ENCODE measurements around the gene SLC10A7. TPM values are rescaled to one million over a fixed set of nuclear protein-coding genes. Genes with fewer than 3 reads are reported as not detected.

Gene SLC10A7
- total and polyA plus RNA-seq, 2 experiments from 2014 or later = 0.81 to 4.3 TPM

- H3K4me2 ChIP-seq = no peak overlapping the region
- Mint-ChIP-seq H3K27ac (no peak overlapping the region), H3K36me3 (ENCODE audit: low read depth) (no peaks in the 10 kb centered on the region), H3K9me3 (no peaks in the 10 kb centered on the region), H3K4me1 (no peaks in the 10 kb centered on the region), H3K27me3 (ENCODE audit: insufficient read depth, low read depth, poor library complexity) (no peaks in the 10 kb centered on the region), H3K4me3 (no peak overlapping the region)
- DNase-seq (ENCODE audit: low spot score) = no peak
- no peaks in the 10 kb centered on the region for H3K9me2 ChIP-seq (ENCODE audit: insufficient read depth)
- no peaks in the 10 kb centered on the region for H3K79me2 ChIP-seq (replicated peaks; ENCODE audit: insufficient read depth)
- no peak overlapping the region for H3K27ac ChIP-seq (ENCODE audit: low read depth)
- H3K27me3 ChIP-seq (ENCODE audit: insufficient read depth) = no peaks in the 10 kb centered on the region
- no peaks in the 10 kb centered on the region for H4K20me1 ChIP-seq (replicated peaks; ENCODE audit: insufficient read depth)
- no peaks in the 10 kb centered on the region for H3K4me1 ChIP-seq (ENCODE audit: insufficient read depth)
- no peaks in the 10 kb centered on the region for H3K36me3 ChIP-seq (ENCODE audit: insufficient read depth)
- H3K4me3 ChIP-seq = no peak overlapping the region
- TF ChIP-seq ZNF462 (CRISPR knock-in tag; IDR thresholded peaks at IDR 0.05) = no peak
- TF ChIP-seq EZH2 (IDR thresholded peaks at IDR 0.05; ENCODE audit: low read depth, unreplicated experiment) = no peak
- no peak for TF ChIP-seq POLR2AphosphoS5 (IDR thresholded peaks at IDR 0.05; ENCODE audit: low read depth)
- TF ChIP-seq JUNB (IDR thresholded peaks at IDR 0.05; ENCODE audit: unreplicated experiment) = no peak
- TF ChIP-seq EZH2phosphoT487 (IDR thresholded peaks at IDR 0.05; ENCODE audit: unreplicated experiment) = no peak
- TF ChIP-seq ZNF114 (CRISPR knock-in tag; IDR thresholded peaks at IDR 0.05) = no peak
- TF ChIP-seq ZNF331 (CRISPR knock-in tag; IDR thresholded peaks at IDR 0.05; ENCODE audit: low read depth) = no peak
- no peak for ATAC-seq
- H2AFZ ChIP-seq = no peak overlapping the region
- no peaks in the 10 kb centered on the region for H3F3A ChIP-seq (replicated peaks; ENCODE audit: low read depth)
Observed at GRCh38 chr4:146401274-146401673, 120.5 kb downstream of the SLC10A7 start.

Data from GM23338 (cell line).